ENCODE measurements around the gene PLXNA3. TPM values are rescaled to one million over a fixed set of nuclear protein-coding genes. Genes with fewer than 3 reads are reported as not detected.

PLXNA3 gene
- total RNA-seq, 1 donor from 2014 or later: 458 TPM

- Mint-ChIP-seq H3K4me1 (ENCODE audit: low read depth, unreplicated experiment) (peaks cover 3% of the 10 kb centered on the region), H3K27ac (ENCODE audit: unreplicated experiment) (no peak overlapping the region), H3K4me3 (ENCODE audit: unreplicated experiment) (no peak overlapping the region), H3K36me3 (ENCODE audit: unreplicated experiment) (no peaks in the 10 kb centered on the region), H3K9me3 (ENCODE audit: unreplicated experiment) (peaks cover 4% of the 10 kb centered on the region), H3K27me3 (ENCODE audit: unreplicated experiment) (peaks cover 1% of the 10 kb centered on the region)
- DNase-seq: no peak
- TF ChIP-seq, protein P1, sequence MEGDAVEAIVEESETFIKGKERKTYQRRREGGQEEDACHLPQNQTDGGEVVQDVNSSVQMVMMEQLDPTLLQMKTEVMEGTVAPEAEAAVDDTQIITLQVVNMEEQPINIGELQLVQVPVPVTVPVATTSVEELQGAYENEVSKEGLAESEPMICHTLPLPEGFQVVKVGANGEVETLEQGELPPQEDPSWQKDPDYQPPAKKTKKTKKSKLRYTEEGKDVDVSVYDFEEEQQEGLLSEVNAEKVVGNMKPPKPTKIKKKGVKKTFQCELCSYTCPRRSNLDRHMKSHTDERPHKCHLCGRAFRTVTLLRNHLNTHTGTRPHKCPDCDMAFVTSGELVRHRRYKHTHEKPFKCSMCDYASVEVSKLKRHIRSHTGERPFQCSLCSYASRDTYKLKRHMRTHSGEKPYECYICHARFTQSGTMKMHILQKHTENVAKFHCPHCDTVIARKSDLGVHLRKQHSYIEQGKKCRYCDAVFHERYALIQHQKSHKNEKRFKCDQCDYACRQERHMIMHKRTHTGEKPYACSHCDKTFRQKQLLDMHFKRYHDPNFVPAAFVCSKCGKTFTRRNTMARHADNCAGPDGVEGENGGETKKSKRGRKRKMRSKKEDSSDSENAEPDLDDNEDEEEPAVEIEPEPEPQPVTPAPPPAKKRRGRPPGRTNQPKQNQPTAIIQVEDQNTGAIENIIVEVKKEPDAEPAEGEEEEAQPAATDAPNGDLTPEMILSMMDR (IDR thresholded peaks at IDR 0.05; ENCODE audit: partially characterized antibody, unreplicated experiment): no peak
Measured at GRCh38 chrX:154473683-154474082, 15.6 kb downstream of the PLXNA3 start.

GRCh38 chrX:154476821-154477220 is 18.7 kb downstream of the PLXNA3 start:
- TF ChIP-seq, protein P1 (IDR thresholded peaks at IDR 0.05; ENCODE audit: partially characterized antibody, unreplicated experiment): no peak
- Mint-ChIP-seq H3K27ac (ENCODE audit: unreplicated experiment) (no peak overlapping the region), H3K4me1 (ENCODE audit: low read depth, unreplicated experiment) (peaks cover 3% of the 10 kb centered on the region), H3K36me3 (ENCODE audit: unreplicated experiment) (no peaks in the 10 kb centered on the region), H3K9me3 (ENCODE audit: unreplicated experiment) (peaks cover 4% of the 10 kb centered on the region), H3K4me3 (ENCODE audit: unreplicated experiment) (peak overlapping the region; percentile 42), H3K27me3 (ENCODE audit: unreplicated experiment) (peaks cover 4% of the 10 kb centered on the region)
- no peak for DNase-seq

DNA sequence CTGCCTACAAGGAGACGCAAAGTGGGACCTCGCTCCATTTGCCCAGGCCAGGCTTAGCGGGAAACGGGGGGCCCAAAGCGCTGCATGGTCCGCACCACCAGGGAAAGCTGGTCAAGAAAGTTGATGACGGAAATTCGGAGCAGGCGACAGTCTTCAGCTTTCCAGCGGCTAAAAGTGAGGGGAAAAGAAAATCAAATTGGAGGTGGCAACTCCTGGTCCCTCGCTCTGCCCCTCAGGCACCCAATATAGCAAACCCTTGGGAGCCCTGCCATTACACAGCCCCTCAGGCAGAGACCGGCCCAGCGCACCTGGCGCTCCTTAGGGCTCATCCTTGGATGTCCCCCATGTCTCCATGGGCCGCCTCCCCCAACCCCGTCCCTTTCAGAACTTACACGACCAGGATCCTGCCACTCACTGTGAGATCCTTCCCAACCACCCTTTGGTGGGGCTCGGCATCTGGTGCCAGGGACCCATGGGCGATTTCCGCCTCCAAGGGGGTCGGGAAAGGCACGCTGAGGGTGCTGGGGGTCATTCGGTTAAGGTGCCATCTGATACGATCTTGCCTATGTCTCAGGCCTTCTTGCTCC is 19.9 kb downstream of the PLXNA3 start:
- no peak for DNase-seq
- peak overlapping the region; percentile 86 for H3K4me3 Mint-ChIP-seq (ENCODE audit: unreplicated experiment)
- peaks cover 3% of the 10 kb centered on the region for H3K4me1 Mint-ChIP-seq (ENCODE audit: low read depth, unreplicated experiment)
- H3K27ac Mint-ChIP-seq (ENCODE audit: unreplicated experiment): peak overlapping the region; percentile 79
- peaks cover 2% of the 10 kb centered on the region for H3K9me3 Mint-ChIP-seq (ENCODE audit: unreplicated experiment)
- peaks cover 4% of the 10 kb centered on the region for H3K27me3 Mint-ChIP-seq (ENCODE audit: unreplicated experiment)
- no peaks in the 10 kb centered on the region for H3K36me3 Mint-ChIP-seq (ENCODE audit: unreplicated experiment)
- TF ChIP-seq, protein P1 (IDR thresholded peaks at IDR 0.05; ENCODE audit: partially characterized antibody, unreplicated experiment): no peak

DNA sequence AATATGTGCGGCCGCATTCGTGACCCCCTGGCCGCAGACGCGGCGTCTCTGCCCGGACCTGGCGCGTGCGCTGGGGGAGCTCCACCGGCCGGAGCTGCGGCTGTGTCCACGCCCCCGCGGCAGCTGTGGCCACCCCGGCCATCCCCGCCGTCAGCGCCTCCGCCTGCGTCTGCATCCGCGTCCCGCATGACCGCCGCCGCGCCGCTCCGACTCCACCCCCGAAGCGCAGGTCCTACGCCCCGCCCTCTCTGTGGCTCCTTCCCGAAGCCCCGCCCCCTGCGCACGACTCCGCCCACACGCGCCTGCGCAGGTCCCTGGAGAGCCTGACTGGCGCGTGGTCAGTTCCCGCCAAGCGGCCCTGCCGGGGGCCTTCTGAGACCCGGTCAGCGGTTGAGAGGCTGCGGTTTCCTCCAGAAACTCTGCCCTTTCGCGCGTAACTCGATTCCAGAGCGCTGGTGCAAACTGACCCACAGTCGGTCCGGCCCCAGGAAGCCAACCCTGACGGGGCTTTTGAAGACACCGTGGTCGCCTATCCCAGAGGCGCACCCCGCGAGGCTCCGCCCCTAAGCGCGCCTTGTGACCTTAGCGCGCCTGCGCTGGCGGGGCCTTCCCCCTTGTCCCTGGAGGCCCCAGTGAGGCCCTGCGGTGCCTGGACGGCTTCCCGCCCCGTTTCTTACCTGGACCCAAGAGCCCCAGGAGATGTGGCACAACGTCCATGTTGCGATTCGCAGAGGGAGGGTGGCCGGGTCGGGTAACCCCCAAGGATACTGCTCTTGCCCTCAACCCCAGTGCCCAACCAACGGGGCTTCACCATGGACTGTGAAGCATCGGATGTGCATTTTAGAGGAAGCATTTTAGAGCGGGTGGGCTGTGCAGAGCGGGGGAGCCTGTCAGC is 20.9 kb downstream of the PLXNA3 start, which contains the start of gene LAGE3:
Gene LAGE3, minus strand, starts transcription at position 554 of the 895 bp plus-strand sequence. Its CDS starts 366 bp downstream, at position 188.
- H3K9me3 Mint-ChIP-seq (ENCODE audit: unreplicated experiment): peaks cover 2% of the 10 kb centered on the region
- peaks cover 3% of the 10 kb centered on the region for H3K4me1 Mint-ChIP-seq (ENCODE audit: low read depth, unreplicated experiment)
- H3K27me3 Mint-ChIP-seq (ENCODE audit: unreplicated experiment): peaks cover 4% of the 10 kb centered on the region
- H3K36me3 Mint-ChIP-seq (ENCODE audit: unreplicated experiment): no peaks in the 10 kb centered on the region
- H3K27ac Mint-ChIP-seq (ENCODE audit: unreplicated experiment): peak within 1 kb of the TSS; percentile 79
- TF ChIP-seq, protein P1 (IDR thresholded peaks at IDR 0.05; ENCODE audit: partially characterized antibody, unreplicated experiment): no peak
- DNase-seq: peak; percentile 92
- H3K4me3 Mint-ChIP-seq (ENCODE audit: unreplicated experiment): peak within 1 kb of the TSS; percentile 86

DNA sequence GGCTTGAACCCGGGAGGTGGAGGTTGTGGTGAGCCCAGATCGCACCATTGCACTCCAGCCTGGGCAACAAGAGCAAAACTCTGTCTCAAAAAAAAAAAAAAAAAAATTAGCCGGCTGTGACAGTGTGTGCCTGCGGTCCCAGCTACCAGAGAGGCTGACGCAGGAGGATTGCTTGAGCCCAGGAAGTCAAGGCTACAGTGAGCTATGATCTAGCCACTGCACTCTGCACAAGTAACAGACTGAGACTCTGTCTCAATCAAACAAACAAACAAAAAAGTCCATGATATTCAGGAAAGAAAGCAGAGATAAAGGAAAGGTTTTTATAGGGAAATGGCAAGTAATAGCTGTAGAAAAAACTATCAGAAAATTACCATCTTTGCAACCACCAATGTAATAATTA is 23.1 kb downstream of the PLXNA3 start:
- Mint-ChIP-seq H3K4me3 (ENCODE audit: unreplicated experiment) (no peak overlapping the region), H3K27ac (ENCODE audit: unreplicated experiment) (no peak overlapping the region), H3K36me3 (ENCODE audit: unreplicated experiment) (no peaks in the 10 kb centered on the region), H3K9me3 (ENCODE audit: unreplicated experiment) (peaks cover 2% of the 10 kb centered on the region), H3K27me3 (ENCODE audit: unreplicated experiment) (peaks cover 4% of the 10 kb centered on the region), H3K4me1 (ENCODE audit: low read depth, unreplicated experiment) (no peaks in the 10 kb centered on the region)
- TF ChIP-seq, protein P1 (IDR thresholded peaks at IDR 0.05; ENCODE audit: partially characterized antibody, unreplicated experiment): no peak
- no peak for DNase-seq
